HG03108 (cell line): ENCODE measurements around the gene RPIA.
"Not testable (repeated sequence)": the region's sequence is repeated elsewhere in the genome, so short reads cannot be mapped to it uniquely, and the experiment has no call there.

Experiments used
- ATAC-seq: cut with Tn5 transposase; IDR thresholded peaks from one replicate; pipeline ENCODE4 v1.9.1; 2021; ENCODE audit warnings: moderate library complexity; ENCODE audit not compliant: unreplicated experiment

Gene RPIA

GRCh38 chr2:88729061-88729745 lies 37.7 kb downstream of the RPIA start:
- no peak for ATAC-seq

DNA sequence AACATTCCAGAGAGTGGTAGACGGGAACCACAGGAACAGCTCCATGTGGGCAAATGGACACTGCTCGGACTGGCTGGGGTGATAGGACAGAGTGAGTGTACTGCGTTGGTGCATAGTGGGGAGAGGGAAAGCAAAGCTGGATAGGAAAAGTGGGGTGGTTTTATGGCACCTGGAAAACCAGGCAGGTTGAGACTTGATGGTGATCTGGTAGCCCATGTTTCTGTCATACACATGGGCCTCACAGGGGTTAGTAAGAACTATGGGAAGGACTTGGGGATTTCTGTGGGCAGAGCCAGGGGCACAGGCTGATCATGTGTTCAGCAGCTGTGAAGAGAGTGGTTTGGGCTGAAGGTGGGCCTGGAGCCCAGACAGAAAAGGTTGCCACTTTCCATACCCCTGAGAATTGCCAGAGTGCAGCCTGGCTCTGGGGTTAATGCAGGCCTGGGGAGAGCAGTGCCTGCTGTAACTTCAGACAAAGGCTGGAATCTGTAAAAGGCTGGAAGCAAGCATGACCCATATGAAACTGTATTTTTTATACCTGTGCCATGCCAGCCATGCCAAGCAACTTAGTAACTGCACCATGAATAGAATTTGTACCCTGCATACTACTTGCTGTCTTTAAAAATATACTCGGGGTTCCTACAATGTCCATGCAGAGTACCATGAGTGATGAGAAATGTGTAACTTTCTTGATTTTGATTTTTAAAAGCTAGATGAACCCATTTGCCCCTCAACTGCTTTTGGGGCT lies 41.9 kb downstream of the RPIA start:
- ATAC-seq: no peak

- ATAC-seq: no peak
These were observed 43.7 kb downstream of the RPIA start for GRCh38 chr2:88735133-88735532.

DNA sequence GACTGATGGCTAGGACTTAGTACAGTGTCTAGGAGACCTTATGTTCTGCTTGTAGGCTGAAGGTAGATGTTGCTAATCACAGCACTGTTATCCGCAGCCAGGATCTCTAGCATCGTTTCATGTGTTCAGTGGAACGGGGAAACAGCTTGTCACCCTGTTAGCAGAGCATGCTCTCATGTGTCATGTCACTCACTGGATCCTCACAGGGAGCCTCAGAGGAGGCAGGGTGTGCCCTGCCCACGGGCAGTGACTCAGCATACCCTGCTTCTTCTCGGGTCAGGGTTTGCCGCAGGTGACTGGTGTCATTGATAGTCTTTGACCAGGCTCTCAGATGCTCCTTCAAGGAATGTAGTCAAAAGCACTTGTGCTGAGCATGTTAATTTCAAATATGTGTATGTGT lies 44.4 kb downstream of the RPIA start:
- ATAC-seq: no peak

- no peak for ATAC-seq
These were observed 45.0 kb downstream of the RPIA start for GRCh38 chr2:88736437-88736836.

- no peak for ATAC-seq
These were observed 45.9 kb downstream of the RPIA start for GRCh38 chr2:88737385-88737784.

- ATAC-seq: no peak
These were observed 46.8 kb downstream of the RPIA start for GRCh38 chr2:88738271-88738670.

- ATAC-seq: peak; percentile 84
These were observed 48.6 kb downstream of the RPIA start for GRCh38 chr2:88739985-88740600.

DNA sequence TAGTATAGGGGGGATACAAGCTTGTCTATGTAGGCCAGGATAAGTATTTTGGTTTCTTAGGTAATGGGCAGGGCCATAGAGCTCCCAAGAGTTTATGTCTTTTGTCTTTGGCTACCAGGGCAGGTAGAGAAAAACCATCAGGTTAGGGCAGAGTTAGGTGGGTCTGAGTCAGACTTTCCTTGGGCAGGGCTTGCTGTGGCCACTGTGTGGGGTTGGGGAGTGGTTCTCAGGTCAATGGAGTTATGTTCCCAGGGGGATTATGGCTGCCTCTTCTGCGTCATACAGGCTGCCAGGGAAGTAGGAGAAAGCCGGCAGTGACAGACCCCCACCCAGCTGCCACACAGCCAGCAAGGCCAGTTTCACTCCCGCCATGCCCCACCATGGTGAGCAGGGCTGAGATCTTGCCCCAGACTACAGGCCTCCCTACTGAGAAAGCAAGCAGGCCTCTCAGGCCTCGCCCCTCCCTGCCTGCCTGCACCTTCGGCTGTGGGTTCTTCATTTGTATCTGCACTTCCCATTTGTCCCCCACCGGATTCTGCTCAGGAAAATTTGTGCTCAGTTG lies 55.5 kb downstream of the RPIA start:
- no peak for ATAC-seq

- no peak for ATAC-seq
These were observed 56.5 kb downstream of the RPIA start for GRCh38 chr2:88747990-88748389.

DNA sequence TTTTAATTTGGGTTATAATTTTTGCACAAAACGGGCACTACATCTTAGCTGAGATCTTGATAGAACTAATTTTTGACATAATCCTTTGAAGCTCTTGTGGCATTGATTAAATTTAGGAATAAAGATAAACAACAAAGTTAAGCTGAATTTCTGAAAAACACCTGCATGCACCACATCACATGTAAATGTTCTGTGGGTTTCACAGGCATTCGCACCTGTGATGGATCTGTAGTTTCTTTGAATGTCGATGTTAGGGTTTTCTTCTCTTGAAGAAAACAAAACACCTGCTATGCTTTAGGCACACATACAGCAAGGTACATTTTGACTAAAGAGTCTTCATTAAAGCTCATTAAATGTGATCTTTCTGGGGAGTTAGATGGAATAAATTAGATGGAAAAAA lies 60.3 kb downstream of the RPIA start:
- no peak for ATAC-seq

- ATAC-seq: peak; percentile 87
These were observed 62.5 kb downstream of the RPIA start for GRCh38 chr2:88753833-88754584.

DNA sequence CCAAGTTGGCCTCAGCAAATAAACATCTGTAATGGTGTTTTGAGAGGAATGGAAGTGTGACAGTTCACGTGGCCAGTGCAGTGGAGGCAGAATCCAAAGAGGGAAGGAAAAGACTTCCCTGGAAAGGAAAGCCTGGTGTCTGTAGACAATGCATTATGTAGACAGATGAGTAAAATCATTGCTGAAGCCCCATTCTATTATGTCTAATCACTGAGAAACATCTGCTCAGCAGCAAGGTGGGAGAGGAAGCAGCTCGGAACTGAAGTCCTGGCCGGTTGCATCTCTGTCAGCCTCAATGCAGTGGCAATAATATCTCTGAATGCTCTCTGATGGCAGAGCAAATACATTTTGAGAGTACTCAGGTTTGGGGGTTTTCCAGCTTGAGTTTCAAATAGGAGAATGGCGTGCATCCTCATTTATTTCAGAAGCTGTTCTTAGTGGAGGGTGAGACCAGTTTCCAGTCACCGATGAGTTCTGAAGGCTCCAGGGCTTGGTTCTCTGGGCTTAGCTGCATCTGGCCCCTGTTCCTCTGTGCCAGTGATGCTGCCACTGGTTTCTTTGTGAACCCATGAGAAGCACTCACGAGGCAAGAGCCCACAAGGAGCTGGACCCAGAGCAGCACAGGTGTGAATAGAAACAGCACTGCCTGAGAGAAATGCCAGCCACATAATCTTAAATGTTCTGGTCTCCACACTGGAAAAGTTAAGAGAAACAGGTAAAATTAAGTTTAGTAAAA lies 63.3 kb downstream of the RPIA start:
- peak; percentile 23 for ATAC-seq

DNA sequence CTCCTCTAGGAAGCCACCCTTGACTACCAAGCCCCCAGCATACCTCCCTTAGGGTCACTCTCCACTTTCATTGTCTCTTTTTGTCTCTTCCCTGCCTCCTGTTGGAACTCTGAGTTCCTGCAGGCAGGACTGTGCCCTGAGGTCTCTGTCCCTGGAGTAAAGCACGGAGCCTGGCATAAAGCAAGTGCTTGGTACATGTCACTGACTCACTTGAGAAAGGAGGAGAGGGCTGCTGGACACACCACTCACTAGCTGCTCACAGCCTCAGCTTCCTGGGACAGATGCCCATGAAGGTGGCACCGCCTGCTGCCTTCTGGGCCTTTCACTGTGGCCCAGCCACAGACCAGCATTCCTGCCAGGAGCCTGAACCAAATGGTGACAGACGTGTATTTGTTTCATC lies 64.4 kb downstream of the RPIA start:
- ATAC-seq: no peak

GRCh38 chr2:88757025-88757424 lies 65.6 kb downstream of the RPIA start:
- ATAC-seq: no peak

- not testable (repeated sequence) for ATAC-seq
These were observed 67.2 kb downstream of the RPIA start for GRCh38 chr2:88758702-88759101.

DNA sequence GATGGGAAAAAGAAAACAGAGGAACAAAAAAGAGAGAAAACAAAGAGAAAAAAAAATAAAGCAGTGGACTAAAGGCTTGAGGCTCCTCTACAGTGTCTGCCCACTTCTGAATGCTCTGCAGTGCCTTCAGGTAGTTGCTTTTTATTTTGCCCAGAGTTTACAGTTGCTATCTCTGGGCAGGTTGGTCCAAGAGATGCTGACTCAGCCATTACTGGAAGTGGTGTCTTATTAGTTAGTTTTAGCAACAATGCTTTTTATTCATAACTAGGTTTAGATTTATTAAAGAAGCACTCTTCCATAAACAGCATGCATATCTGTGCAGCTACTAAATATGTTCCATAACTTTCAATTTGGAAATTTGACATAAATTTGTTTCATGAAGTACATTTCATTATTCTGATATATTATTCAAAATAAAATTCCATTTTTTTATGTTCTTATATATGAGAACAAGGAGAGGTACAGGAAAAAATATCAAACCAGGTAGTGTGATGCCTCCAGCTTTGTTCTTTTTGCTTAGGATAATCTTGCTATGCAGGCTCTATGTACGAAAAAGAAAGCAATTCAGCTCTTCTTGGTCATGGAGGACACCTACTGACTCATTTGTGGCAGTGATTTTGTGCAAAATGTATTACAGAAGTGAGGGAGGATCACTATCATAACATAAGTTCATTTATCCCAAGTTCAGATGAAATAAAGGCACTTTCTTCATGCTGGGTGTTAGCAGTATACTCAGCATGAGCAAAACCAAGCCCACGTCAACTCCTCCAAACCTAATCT lies 69.5 kb downstream of the RPIA start:
- no peak for ATAC-seq

GRCh38 chr2:88764141-88764849 lies 72.8 kb downstream of the RPIA start:
- no peak for ATAC-seq

DNA sequence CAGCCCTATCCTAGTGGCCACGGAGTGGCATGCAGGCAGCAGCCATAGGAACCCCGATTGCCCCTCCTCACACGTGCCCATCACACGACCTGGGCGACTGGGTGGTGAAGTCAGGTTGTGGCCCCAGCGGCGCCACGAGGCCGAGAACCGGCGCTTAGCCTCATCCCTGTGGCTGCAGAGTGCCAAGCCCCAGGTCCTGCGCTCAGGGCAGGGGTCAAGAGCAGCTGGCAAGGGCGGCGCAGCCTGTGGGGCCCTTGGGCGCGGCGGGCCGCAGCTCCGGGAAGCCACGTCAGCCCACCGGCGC lies 73.3 kb downstream of the RPIA start:
- no peak for ATAC-seq
